Colon (tissue), 2 donors: ENCODE measurements around the gene P3H3.

Experiments
- FAIRE-seq: peaks from 2 replicates; lab custom pipeline; 2012; peaks lifted over from hg19 to GRCh38; lab: Jason Lieb, UNC
- donor health status: control.
- donor health status: control.

The P3H3 gene, protein sequence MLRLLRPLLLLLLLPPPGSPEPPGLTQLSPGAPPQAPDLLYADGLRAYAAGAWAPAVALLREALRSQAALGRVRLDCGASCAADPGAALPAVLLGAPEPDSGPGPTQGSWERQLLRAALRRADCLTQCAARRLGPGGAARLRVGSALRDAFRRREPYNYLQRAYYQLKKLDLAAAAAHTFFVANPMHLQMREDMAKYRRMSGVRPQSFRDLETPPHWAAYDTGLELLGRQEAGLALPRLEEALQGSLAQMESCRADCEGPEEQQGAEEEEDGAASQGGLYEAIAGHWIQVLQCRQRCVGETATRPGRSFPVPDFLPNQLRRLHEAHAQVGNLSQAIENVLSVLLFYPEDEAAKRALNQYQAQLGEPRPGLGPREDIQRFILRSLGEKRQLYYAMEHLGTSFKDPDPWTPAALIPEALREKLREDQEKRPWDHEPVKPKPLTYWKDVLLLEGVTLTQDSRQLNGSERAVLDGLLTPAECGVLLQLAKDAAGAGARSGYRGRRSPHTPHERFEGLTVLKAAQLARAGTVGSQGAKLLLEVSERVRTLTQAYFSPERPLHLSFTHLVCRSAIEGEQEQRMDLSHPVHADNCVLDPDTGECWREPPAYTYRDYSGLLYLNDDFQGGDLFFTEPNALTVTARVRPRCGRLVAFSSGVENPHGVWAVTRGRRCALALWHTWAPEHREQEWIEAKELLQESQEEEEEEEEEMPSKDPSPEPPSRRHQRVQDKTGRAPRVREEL

DNA sequence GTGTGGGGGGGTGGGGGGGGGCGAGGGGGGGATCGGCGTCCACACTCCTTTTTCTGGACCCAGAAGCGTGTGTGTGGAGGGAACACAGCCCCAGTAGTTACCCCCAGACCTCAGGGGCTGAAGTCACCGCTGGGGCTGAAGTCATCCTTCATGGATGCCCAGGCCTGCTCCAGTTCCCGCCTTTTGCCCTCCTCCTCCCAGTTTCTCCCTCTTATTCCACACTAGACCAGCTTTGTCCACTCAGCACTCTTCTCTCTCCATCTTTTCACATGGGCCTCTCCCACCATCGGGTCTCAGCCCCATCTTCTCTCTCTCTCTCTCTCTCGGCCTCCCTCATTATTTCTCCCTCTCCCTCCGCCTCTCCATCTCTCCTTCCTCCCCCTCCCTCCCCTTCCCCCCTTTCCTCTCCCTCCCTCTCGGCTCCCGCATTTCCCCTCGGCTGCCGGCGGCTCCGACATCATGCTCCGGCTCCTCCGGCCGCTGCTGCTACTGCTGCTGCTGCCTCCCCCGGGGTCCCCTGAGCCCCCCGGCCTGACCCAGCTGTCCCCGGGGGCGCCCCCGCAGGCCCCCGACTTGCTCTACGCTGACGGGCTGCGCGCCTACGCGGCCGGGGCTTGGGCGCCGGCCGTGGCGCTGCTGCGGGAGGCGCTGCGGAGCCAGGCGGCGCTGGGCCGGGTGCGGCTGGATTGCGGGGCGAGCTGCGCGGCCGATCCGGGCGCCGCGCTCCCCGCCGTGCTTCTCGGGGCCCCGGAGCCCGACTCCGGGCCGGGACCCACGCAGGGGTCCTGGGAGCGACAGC, at the start of gene P3H3:
TSS of gene P3H3 (plus strand) at position 426 of the 799 bp plus-strand sequence. CDS start at position 460, 34 bp downstream.
- no peak for FAIRE-seq

DNA sequence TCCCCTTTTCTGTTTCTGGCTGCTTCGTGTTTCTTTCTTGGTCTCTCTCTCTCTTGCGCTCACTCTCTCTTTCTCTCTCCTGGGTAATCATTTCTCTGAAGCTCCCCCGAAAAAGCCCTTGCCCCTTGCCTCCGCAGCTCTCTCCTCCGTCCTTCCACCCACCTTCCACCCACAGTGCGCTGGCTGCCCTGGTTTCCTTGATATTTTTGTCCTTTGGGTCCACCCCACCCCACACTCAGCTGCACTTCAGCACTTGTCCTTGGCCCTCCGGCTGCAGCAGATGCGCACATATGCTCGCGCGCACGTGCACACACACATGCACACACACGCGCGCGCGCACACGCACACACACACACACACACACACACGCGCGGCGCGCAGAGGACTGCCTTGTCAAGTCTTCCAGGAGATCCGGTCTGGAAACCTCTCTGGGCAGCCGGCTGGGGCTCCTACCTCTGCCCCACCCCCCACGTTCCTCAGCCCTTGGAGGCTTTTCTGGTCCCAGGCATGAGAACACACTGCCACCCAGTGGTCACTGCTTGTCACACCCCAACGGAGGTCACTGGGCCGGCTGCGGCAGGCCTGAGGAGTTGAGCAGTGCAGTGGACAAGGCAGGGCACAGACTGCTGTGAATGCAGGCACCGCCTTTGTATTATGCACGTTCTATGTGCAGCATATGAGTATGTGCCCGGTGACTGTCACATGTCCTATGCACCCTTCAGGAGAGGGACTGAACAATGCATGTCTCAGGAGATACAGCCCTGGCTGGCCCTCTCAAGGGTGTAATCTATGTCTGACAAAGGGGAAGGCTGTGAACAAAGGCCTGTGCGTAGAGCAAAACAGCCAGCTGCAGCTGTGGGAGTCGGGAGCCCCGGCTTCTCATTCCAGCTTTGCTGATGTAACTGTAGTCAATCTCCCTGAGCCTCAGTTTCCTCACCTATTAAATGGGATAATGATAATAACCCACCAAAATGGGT, 49.3 kb upstream of the P3H3 start:
- no peak for FAIRE-seq

DNA sequence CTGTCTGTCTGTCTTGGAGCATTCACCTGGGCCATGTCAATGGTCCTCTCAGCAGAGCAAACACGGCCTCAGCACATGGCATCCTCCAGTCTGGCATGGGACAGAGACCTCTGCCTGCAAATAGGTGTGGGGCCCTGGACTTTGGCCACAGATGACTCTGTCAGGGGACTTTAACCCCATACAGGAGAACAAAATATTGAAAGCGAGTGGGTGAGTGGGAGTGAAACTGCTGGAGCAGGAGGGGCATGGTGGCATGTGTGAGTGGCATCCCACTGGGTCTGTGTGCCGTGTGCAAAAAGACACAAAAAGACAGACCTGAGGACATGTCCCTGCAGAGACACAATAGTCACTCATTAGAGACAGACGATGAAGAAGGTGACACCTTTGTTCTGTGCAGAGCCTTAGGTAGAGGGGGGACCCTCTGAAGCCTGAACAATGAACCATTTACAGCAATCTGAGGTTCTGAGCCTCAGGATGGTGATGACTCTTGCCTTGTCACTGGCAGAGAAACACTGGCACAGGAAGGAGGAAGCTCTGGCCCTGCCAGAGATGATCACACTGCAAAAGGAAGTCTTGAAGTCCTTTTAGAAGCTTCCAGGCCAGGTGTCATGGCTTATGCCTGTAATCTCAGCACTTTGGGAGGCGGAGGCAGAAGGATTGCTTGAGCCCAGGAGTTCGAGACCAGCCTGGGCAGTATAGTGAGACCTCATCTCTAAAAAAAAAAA, 48.3 kb upstream of the P3H3 start:
- no peak for FAIRE-seq

DNA sequence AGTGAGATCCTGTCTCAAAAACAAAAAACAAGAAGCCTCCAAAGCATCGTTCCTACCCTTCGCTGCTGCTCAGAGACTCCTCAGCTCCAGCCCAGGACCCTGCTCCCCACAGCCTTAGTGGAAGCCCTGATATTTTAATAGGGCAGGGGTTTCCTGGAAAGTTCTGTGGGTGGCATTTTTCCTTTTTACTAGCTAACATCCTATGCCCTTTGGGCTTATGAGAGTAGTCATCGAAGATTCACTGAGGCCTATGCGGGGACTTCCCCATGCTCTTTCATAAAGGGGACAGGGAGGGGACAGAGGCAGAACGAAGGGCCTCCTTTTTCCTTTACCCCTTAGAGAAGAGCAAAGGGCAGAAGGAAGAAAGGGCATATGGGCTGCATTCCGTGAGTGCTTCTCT, 47.6 kb upstream of the P3H3 start:
- no peak for FAIRE-seq

DNA sequence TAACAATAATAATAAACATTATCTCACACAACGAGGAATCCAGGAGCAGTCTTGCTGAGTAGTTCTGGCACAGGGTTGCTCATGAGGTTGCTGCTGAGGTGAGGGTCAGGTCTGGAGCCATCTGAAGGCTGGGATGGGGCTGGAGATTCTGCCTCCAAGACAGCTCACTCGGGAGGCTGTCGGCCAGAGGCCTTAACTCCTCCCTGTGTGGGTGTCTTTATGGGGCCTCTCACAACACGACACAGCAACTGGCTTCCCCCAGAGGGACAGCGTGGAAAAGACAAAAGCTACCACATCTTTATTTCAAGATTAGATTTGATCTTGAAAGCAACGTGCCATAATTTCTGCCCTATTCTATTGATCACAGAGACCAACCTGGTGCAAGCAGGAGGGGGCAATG, 46.1 kb upstream of the P3H3 start:
- FAIRE-seq = no peak

DNA sequence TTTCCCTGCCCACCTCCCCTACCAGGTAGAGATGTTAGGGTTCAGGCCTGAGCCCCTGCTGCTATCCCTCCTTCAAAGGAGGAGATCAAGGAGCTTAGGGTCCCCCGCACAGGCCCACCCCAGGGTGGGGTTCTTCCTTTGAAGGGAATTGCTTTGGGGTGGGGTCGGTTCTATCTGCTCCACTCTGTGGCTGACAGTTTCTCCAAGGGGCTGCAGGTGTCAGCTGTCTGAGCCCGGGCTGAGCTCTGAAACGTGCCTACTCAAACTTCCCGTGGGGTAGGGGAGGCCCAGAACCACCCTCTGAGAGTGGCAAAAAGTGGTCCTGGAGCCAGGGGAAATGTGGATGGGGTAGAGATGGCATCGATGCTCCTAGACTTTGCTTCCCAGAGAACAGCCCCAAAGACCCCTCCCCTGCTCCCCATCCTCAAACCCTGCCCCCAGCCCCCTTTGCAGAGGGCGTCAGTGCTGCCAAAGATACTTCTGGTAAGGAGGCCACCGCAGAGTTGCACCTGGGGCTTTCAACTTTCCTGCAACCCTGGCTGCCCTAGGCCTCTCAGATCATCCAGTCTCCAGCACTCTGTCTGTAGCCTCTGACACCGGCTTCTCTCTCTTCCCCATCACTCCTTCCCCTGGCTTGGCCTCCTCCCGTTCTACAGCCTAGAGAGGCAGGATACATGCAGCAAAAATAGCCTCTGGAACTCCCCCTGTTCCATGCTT, 45.2 kb upstream of the P3H3 start:
- no peak for FAIRE-seq

DNA sequence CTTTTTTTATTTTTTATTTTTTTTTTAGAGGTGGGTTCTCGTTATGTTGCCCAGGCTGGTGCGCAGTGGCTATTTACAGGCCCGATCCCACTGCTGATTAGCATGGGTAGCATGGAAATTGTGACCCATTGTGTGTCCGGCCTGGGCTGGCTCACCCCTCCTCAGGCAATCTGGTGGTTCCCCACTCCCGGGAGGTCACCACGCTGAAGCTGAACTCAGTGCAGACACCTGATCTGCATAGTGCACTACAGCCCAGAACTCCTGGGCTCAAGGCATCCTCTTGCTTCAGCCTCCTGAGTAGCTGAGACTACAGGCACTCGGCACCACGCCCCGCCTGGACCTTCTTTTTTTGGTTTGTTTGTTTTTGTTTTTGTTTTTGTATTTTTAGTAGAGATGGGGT, 44.4 kb upstream of the P3H3 start:
- no peak for FAIRE-seq

DNA sequence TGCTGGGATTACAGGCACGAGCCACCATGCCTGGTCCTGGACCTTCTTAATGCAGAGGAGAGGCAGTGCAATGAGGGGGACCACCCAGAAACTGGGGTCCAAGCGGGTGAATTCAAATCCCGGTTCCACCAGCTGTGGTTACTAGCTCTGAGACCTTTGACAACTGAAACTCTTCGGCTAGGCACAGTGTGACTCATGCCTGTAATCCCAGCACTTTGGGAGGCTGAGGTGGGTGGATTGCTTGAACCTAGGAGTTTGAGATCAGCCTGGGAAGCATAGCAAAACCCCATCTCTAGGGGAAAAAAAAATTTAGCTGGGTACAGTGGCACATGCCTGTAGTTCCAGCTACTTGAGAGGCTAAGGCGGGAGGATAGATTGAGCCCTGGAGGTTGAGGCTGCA, 43.9 kb upstream of the P3H3 start:
- FAIRE-seq = no peak

DNA sequence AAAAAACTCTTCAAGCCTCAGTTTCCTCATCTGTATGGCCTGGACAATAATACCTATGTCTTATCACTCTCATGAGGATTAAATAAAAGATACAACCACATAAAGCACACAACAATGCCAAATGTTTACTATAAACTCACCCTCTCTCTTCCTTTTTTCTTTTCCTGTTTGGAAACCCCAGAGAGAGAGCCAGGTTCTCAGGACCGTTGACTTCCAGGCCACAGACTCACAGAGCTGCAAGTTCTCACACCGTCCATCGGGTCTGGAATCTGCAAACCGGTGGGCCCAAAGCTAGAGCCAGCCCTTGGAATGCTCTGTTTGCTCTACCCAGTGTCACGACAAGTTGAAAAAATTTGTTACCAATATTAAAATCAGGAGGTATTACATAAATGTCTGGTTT, 43.4 kb upstream of the P3H3 start:
- no peak for FAIRE-seq

DNA sequence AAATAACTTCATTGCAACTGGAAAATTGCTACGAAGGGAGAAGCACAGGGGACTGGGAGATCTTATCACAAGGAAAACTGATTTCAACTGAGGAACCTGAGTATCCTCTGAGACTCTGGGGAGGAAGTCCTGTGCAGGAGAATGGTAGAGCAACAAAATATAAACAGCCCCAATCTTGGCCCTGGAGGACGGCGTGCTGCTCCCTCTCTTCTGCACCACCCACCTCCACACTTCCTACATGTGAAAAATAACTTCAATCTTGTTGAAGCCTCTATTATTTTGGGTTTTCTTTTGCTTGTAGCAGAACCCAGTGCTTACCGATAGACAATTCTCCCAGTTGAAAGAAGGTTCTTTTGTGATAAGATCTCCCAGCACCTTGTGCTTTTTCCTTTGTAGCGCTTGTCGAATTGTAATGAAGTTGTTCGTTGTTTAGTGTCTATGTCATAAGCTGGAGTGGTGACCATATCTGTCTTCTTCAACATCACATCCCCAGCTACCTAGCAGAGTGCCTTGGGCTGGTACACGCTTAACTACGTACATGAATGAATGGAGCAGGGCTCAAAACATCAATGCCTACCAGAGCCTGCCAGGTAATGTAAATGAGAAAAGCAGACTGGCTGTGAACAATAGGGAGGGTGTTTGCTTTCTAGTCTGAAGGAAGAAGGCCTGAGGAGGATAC, 41.7 kb upstream of the P3H3 start:
- FAIRE-seq = no peak

DNA sequence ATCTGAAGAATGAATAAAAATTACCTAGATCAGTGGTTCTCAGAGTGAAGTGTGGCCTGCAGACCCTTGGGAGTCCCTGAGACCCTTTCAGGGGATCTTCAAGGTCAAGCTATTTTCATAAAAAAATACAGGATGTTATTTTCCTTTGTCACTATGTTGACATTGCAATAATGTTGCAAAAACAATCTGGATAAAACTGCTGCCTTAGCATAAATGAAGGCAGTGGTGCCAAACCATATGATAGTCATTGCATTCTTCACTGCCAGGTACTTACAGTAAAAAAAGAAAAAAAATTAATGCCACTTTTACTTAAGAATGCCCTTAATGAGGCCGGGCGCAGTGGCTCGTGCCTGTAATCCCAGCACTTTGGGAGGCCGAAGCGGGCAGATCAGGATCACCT, 40.9 kb upstream of the P3H3 start:
- FAIRE-seq = no peak

DNA sequence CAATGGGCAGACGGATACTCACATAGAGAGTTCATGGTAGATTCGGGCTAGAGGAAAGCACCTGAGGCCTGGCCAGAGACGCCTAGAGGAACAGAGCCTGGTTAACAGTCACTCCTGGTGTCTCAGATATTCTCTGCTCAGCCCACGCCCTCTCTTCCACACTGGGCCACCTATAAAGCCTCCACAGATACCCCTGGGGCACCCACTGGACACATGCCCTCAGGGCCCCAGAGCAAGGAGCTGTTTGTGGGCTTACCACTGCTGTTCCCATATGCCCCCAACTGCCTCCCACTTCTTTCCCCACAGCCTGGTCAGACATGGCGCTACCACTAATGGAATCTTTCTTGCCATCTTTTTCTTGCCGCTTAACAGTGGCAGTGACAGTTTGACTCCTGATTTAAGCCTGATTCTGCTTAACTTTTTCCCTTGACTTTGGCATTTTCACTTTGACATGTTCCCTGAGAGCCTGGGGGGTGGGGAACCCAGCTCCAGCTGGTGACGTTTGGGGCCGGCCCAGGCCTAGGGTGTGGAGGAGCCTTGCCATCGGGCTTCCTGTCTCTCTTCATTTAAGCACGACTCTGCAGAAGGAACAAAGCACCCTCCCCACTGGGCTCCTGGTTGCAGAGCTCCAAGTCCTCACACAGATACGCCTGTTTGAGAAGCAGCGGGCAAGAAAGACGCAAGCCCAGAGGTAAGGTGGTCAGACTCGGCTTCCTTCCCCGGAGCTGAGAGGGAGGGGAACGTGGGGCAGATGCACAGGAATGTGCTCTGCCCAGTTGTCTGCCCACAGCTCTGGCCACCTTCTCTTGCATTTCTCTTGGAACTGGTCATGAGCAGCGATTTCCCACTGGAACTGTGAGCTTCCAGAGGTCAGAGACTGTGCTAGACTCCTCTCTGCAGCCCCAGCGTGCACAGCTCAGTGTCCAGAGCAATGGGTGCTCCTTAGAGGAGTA, 39.0 kb upstream of the P3H3 start, which contains the start of gene CD4:
TSS of gene CD4 (plus strand) at position 557 of the 953 bp plus-strand sequence. CDS start 10,611 bp downstream, outside the sequence.
- no peak for FAIRE-seq

DNA sequence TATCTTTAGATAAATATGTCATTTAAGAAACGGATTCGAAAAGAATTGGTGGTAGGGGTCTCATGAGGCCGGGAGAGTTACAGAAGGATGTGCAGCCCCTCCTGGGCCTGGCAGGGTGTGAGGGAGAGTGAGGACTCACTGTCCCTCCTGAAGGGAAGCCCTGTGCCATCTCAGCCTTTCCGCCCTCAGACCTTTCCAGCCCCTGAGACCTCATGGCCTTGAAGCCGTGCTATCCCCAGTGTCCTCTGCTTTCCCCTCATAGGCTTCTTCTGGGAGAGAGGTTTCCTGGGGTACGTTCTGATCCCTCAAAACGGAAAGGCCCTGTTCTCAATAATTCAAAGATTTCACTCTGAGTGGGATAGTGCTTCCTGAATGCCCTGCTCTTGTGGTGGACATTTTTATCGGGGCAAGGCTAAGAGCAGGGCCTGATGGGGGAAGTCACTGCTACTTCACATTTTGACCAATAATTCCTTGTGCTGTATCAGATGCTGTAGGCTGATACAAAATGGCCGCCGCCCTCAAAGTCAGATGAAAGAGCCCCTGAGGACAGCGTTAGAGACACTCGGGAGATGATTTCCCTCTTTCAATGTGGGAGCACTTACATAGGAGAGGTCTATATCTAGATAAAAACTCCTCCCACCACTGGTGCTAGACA, 37.6 kb upstream of the P3H3 start:
- FAIRE-seq = no peak

DNA sequence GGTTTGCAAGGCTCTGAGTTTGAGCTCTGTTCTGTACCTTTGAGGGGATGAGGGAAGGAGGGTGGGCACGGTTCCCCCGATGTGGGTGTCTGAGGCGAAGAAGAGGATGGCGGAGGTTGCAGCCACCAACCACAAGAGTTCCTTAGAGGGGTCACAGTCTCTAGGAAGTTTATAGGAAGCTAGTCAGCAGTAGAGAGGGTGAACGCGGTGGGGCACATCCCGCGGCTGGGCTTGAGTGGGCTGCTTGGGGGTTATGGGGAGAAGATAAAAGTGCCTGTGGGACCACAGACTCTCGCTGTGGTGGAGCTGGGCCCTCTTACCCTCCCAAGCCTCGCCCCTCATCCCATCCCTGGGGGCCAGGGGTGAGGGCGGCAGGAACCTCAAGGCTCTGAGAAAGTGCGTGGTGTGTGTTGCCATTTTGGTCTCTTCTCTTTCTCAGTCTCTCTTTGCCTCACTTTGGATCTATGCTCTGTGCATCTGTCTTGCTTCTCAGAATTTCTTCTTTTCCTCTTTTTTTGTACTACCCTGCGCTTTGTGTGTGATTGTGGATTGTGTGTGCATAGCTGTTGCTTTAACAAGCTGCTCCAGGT, 36.2 kb upstream of the P3H3 start:
- no peak for FAIRE-seq

DNA sequence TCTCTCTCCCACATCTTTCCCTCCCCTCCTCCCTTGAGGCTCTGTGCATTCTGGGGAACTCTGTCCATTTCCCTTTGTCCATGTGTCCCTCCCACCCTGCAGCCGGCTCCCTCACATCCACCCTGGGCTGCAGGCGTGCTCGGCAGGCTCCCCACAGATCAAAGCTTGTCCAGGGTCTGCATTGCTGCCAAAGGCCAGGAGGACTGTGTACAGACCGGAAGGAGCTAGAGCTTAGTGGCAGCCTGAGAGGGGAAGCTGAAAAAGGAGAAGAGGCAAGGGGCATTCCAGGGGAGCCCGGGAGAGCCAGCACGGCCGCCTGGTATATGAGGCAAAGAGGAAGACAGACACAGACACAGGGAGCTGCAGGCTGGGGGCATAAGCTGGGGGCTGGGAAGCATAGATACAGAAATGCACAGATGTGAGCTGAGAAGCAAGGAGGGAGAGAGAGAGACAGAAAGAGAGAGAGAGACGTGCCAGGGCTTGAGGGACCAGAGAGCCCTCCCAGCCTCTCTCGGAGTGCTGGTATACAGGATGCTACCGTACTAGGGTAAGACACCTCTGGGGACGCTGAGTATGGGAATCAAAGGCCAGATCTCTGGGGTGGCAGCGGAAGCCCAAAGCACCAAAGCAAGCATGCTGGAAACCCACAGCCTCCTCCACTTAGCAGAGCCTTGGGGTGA, 35.5 kb upstream of the P3H3 start:
- no peak for FAIRE-seq

DNA sequence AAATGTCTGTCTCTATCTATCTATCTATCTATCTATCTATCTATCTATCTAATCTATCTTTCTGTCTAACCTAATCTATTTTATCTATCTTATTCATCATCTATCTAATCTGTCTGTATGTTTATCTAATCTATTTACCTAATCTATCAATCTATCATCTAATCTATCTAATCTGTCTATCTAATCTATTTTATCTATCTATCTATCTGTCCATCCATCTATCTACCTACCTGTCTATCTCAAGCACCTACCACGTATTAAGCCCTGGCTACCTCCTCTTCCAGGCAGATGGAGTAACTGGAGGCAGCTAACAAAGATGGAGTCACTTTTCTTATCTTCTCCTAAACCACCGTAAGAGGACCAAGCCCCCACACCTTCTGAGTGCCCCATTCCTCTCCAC, 33.1 kb upstream of the P3H3 start:
- no peak for FAIRE-seq

DNA sequence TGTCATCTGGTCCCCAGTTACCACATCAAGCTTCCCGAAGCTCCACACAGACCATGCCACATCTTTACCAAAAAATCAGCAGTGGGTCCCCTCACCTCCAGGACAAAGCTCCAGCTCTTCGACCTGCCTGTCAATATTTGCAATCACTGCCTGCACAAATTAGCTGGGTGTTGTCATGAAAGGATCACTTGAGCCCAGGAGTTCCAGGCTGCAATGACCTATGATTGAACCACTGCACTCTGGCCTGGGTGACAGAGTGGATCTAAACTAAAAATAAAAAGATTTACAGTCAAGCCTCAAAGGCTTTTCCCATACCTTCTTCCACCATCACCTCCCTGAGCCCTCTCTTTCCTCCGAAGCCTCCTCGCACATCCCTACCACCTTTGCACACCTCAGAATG, 31.6 kb upstream of the P3H3 start:
- no peak for FAIRE-seq
